ENCODE data around the gene UNC5C.
A peak's percentile ranks its signal among the peaks of the same experiment; 100 is the strongest.

The UNC5C gene

GRCh38 chr4:95318483-95318882, 230.3 kb downstream of the UNC5C start:
- DNase-seq: no peak

DNA sequence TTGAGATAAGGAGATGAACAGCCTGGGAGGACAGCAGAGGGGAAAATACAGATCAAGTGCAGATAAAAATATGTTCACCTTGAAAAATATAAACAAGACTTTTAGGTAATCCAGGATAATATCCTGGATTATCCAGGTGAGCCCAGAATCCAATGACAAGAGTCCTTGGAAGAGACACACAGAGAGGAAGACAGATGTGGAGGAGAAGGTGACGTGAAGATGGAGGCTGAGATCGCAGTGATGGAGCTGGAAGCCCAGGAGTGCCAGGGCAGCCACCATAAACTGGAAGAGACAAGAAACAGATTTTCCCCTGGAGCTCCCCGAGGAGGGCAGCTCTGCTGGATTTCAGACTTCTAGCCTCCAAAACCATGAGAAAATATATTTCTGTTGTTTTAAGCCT, 230.7 kb downstream of the UNC5C start:
- no peak for DNase-seq

DNA sequence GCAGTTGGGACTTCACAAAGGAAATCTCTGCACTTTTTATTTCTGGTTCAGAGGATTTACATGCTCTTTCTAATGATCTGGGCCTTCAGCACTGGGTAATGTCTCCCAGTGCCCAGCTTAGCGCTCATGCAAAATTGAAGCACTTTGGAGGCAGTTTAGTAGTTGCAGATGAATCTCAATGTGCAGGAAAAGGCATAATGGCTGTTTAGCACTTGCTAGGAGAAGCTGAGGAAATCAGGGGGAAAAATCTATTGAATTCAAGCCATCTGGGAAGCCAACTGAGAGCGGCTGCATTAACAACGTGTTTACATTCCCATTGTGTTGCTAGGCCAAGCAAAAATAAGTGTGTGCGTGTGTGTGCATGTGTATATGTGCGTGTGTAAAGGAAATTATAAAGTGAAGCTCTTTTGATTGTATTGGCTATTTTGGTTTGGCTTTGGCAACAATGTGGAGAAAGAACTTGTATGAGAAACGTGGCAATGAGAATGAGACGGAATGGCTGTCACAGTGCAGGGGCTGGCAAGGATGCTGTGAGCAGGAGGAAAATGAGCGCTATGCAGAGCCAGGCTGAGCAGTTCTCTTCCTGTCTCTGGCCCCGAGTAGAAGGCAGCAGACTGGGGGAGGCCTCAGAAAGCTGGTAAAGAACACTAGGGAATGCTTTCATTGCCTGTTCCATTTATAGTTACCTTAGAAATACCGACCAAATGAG, 231.5 kb downstream of the UNC5C start:
- DNase-seq: peak in 1 of 2 donors; percentile 38

- no peak for DNase-seq
Observed at GRCh38 chr4:95314573-95314972, 234.2 kb downstream of the UNC5C start.

GRCh38 chr4:95304898-95305297, 243.9 kb downstream of the UNC5C start:
- peak; percentile 21 to 46 for DNase-seq

DNA sequence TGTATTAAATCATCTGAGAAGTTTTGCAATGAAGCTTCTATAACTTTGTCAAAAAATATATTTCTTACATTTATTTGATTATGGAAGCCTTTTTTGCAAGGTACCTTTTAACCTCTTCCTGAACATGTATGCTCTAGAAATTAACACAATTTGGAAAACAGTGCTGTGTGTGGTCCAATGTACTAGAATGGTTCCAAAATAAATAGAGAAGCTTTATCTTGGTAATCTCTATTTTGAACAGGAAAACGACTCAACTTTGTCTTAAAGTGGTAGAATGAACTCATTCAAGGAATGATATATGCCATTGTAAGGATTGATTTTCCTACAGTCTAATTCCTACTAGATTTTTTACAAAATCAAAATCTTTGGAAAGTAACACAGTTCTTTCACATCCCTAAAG, 248.5 kb downstream of the UNC5C start:
- DNase-seq: no peak

DNA sequence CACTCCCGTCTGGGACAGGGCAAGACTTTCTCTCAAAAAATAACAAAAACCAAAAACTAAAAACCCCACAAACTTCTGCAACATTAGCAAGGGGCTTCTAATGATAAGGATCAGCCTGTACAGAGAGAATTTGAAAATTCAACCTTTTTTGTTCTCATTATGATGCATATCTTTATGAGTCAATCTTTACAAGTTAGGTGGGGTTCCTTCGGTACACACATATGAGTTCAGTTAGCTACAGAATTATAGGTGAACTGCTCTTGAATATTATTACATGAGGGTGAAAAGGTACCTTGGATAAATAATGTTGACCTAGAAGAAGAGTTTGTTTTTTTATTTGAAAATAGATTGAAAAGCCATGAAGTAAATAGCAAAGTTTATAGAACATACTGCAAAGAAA, 252.7 kb downstream of the UNC5C start:
- DNase-seq: no peak

DNA sequence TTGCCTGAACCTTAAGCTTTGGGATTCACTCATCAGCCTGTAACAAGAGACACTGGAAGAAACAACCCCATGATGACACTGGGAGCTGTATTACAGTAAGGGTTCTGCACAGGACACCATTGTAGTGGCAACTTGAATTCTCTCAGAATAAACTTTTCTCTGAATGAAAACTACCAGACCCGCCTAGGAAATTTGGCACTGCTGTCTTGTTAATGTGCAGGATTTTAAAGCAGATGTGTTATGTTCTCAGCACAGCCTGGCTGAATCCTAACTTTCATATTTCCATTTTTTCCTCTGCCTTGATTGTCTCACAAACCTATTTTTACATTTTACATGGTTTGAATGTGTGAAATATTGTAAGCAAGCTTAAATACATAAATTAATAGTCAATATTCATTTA, 253.6 kb downstream of the UNC5C start:
- no peak for DNase-seq

- DNase-seq: no peak
Observed at GRCh38 chr4:95294321-95294720, 254.5 kb downstream of the UNC5C start.

DNA sequence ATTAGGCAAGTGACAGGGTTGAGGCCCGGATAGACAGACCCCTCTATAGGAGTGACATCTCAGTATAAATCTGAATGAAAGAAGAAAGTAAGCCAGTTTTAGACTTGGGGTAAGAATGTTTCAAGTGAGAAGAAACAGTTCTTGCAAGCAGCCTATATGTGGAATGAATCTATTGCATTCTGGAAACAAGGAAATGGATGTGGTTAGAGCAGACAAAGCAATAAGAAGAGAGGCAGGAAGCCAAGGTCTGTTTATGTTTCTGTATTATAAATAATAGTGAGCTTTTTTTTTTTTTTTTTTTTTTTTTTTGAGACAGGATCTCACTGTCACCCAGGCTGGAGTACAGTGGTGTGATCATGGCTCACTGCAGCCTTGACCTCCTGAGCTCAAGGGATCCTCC, 255.8 kb downstream of the UNC5C start:
- no peak for DNase-seq

DNA sequence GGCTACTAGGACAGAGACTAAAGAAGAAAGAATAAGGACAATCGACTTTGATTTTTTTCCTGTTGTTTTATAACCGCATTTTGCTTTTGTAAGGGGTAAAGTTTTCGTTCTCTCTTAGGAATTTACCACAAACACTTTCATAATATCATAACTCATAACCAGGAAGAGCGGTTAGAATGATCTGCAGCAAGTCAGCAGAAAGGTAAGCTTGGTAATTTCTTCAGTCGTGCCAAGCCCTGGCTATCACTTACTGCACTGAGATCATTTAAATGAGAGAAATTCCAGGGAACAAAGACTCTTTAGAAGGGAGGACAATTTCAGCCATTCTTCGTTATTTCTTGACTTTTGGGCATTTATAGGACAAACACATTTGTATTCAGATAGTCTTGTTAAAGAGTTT, 258.1 kb downstream of the UNC5C start:
- DNase-seq: peak in 1 of 2 donors; percentile 37

DNA sequence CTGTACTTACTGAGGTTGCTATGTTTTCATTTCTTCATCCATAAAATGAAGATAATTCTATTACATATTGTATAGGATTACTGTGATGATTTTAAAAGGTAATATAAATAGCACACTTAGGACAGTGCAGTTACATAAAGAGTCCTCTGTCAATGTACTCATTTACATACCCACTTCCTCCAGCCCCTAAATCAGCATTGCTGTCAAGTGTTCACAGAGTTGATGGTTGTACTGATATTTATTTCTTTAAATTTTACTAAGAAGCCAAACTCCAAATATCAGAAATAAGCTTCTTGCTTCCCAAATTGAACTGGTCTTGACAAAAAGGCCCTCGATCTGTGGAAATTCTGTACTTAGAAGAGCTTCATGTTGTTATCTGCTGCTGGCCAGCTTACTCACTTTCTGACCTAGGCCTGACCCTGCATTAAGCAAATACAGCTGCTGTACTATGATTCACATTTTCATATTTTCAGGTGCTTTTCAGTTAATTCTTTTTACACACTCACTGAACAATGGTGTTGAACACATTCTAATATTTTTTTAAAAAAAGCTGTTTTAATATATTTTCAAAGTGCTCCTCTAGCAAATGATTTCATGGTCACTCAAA, 259.6 kb downstream of the UNC5C start:
- DNase-seq: no peak

DNA sequence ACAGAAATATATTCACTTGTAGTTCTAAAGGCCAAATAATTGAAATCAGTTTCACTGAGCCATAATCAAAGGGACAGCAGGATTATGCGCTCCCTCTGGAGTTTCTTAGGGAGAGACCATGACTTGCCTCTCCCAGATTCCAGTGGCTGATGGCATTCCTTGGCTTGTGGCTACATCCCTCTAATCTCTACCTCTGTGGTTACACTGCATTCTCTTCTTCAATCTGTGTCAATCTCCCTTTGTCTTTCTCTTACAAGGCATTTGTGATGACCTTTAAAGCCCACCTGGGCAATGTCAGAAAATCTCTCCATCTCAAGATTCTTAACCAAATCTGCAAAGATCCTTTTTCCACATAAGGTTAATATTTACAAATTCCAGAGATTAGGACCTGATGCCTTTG, 260.2 kb downstream of the UNC5C start:
- no peak for DNase-seq

DNA sequence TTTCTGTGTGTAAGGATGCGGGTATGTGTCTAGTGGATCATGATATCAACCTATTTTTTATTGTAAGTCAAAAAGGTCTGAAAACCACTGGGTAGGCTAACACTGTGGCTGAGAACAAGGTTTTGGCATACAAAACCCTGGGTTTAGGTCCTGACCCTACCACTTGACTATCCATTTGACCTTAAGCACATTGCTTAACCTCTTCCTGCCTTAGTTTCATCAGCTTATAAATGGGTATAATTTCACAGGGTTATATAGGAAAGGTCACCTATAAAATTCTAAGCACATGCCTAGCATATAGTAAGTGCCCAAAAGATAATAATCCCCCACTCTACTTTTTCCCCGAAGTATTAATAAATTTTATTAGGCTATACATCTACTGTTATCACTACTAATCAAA, 263.0 kb downstream of the UNC5C start:
- no peak for DNase-seq

DNA sequence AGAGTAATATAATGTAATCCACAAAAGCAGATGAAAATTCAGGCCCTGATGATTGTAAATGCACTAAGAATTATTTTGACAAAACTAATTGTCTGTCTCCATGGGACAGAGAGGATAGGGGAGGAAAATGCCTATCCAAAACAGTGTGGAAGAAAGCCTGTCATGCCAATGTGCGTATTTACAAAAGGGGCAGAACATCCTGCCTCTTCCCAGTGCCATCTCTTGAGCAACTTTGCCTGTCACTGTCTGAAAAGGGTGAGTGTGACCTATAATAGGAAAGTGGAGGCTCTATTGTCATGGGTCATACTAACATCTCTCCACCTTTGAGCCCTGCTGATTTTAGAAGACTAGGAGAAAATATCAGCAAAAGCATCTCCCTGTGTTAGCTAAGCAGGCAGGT, 264.1 kb downstream of the UNC5C start:
- DNase-seq: no peak

DNA sequence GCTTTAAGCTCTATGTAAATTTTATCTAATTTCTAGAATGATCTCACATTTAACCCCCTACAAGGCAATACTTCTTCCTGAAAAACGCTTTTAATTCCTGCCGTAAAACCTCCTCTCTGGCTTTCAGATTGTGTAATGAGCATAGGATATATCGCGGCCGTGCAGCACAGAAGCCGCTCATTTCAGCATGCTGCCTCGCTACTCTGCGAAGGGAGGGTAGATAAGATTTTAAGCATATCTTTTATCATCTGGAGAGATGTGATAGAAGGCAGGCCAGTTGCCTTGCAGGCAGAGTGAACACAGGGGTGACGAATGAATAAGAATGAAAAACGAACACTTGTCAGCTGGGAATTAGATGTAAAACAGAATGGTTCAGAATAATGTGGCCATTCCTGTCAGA, 265.5 kb downstream of the UNC5C start:
- no peak for DNase-seq

GRCh38 chr4:95272797-95273196, 276.0 kb downstream of the UNC5C start:
- DNase-seq: no peak

GRCh38 chr4:95272036-95272435, 276.7 kb downstream of the UNC5C start:
- no peak for DNase-seq

DNA sequence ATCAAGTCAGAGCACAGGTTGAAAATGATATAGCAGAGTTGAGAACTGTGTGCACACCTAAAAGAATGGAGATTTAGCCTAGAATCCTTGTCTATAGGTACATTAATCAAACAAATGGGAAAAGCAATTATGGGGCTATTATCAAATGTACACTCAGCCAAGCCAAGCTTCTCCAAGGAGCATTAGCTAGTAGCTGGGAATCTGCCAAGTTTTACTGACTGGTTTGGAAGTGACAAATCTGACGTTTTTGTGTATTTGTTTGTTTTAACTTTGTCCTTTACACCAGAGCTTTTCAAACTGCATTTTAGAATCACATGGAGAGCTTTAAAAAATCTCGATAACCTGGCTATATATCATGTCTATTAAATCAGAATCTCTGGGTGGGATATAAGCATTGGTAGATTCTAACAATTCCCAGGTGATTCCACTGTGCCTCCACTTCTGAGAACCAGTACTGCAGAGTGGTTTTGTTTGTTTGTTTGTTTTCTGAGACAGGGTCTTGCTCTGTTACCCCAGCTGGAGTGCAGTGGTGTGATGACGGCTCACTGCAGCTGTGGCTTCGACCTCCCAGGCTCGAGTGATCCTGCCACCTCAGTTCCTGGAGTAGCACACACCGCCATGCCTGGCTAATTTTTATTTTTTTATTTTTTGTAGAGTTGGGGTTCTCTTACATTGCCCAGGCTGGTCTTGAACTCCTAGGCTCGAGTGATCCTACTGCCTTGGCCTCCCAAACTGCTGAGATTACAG, 279.8 kb downstream of the UNC5C start:
- DNase-seq: peak in 1 of 2 donors; percentile 30

GRCh38 chr4:95267081-95267480, 281.7 kb downstream of the UNC5C start:
- no peak for DNase-seq

DNA sequence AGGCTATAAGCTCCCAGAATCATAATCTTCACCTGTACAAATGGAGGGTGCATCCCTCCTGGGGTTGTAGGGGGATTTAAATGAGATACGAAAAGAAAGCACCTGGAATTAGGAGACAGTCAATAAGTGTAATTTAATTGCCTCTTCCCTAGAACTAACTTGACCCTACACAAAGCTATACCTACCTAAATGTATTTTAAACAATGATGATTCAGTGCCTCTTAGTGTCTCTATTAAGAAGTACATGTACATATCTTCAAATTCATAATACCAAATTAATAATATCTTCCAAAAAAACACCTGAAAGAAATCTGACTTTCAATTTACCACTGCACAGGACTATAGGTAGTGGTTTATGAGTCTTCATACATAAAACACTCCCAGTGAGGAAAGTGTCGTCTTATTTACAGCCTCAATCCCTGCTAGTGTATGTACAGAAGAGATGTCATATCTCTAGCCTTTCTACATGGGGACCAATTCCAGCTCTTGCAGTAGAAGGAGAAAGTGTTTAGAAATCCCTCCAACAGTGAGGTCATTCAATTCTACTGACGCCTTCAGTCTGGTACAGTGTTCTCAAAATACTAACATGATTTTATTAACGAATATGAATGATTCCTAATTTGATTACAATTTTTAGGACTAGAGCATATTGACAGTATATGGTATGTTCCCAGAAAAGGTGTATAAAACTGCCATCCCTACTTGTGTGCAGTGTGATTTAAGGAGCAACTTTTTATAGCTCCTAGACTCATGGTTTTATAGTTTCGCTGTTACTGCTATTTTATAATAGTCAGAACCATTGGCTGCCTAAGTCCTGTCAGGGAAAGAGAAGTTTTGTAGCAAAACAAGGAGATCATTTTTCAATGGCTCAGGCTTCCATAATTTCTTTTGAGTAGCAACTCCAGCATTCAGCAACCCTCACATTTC, 282.7 kb downstream of the UNC5C start:
- peak in 1 of 2 donors; percentile 29 for DNase-seq

- DNase-seq: no peak
Observed at GRCh38 chr4:95264843-95265242, 283.9 kb downstream of the UNC5C start.

- DNase-seq: peak in 1 of 2 donors; percentile 55
Observed at GRCh38 chr4:95263960-95264359, 284.8 kb downstream of the UNC5C start.

All from hippocampal formation (tissue), 2 donors.